GM12878 (cell line): ENCODE results near the gene OXA1L. TPM values are rescaled to one million over a fixed set of nuclear protein-coding genes. Genes with fewer than 3 reads are reported as not detected.

Experiments
- BACH1 ChIP-seq: fragments of 450-650 bp; IDR thresholded peaks from 2 replicates; pipeline ENCODE4 v1.6.1; 2017; ENCODE audit warnings: mild to moderate bottlenecking, borderline replicate concordance
- BHLHE40 ChIP-seq, 2 experiments: fragments of 450-650 bp in 1 of 2; IDR thresholded peaks; 2 replicates each; pipeline ENCODE4 v1.6.1; 2011 to 2017; ENCODE audit warnings: low read depth in 2 of 2, borderline replicate concordance in 1 of 2, improper control_type of control experiment in 1 of 2, low read length in 1 of 2, mild to moderate bottlenecking in 1 of 2
- CBFB ChIP-seq: IDR thresholded peaks from 2 replicates; pipeline ENCODE4 v1.6.1; 2016; ENCODE audit warnings: antibody characterized with exemption, low read depth
- CBX3 ChIP-seq: fragments of 200-600 bp; sonication (generic); IDR thresholded peaks from 2 replicates; pipeline ENCODE4 v1.6.1; 2016; ENCODE audit warnings: low read depth, borderline replicate concordance
- CREB1 ChIP-seq: IDR thresholded peaks from 2 replicates; pipeline ENCODE4 v1.6.1; 2012; ENCODE audit warnings: low read depth, mild to moderate bottlenecking, inconsistent platforms
- CREM ChIP-seq: IDR thresholded peaks from 2 replicates; pipeline ENCODE4 v1.6.1; 2014; ENCODE audit warnings: antibody characterized with exemption, low read depth
- EGR1 ChIP-seq, 2 experiments: IDR thresholded peaks; 1 replicate in 1 of 2; 2 replicates in 1 of 2; pipeline ENCODE4 v1.6.1; 2011 to 2012; ENCODE audit warnings: low read depth in 2 of 2, low read length in 2 of 2, borderline replicate concordance in 1 of 2, mild to moderate bottlenecking in 1 of 2, moderate library complexity in 1 of 2
- POLR2A ChIP-seq: IDR thresholded peaks from 2 replicates; pipeline ENCODE4 v1.6.1; 2011; ENCODE audit warnings: low read depth, mild to moderate bottlenecking, low read length
- POLR2AphosphoS5 ChIP-seq: IDR thresholded peaks from 2 replicates; pipeline ENCODE4 v1.6.1; 2011; ENCODE audit warnings: mild to moderate bottlenecking, low read length, inconsistent platforms
- POU2F2 ChIP-seq: IDR thresholded peaks from 3 replicates; pipeline ENCODE4 v1.6.1; 2011; ENCODE audit warnings: low read depth, mild to moderate bottlenecking, low read length, borderline replicate concordance
- RB1 ChIP-seq: fragments of 450-650 bp; formaldehyde crosslinking; IDR thresholded peaks from 2 replicates; pipeline ENCODE4 v1.6.1; 2017; ENCODE audit warnings: mild to moderate bottlenecking, borderline replicate concordance
- RCOR1 ChIP-seq: conservative IDR thresholded peaks from 2 replicates; pipeline ENCODE4 v1.6.1; 2012; ENCODE audit warnings: low read depth, low read length, improper control_type of control experiment
- RUNX3 ChIP-seq: IDR thresholded peaks from 2 replicates; pipeline ENCODE4 v1.6.1; 2012; ENCODE audit warnings: low read length, inconsistent platforms
- SMARCA5 ChIP-seq: fragments of 450-650 bp; IDR thresholded peaks from 2 replicates; pipeline ENCODE4 v1.6.1; 2017; ENCODE audit warnings: mild to moderate bottlenecking
- STAT3 ChIP-seq: IDR thresholded peaks from 2 replicates; pipeline ENCODE4 v1.6.1; 2011; ENCODE audit warnings: low read depth, low read length, improper control_type of control experiment
- TBL1XR1 ChIP-seq: IDR thresholded peaks from 2 replicates; pipeline ENCODE4 v1.6.1; 2012; ENCODE audit warnings: low read depth, low read length, improper control_type of control experiment
- YBX1 ChIP-seq: fragments of 450-650 bp; IDR thresholded peaks from 2 replicates; pipeline ENCODE4 v1.6.1; 2016; ENCODE audit warnings: antibody characterized with exemption
- YY1 ChIP-seq: IDR thresholded peaks from 2 replicates; pipeline ENCODE4 v1.6.1; 2011; ENCODE audit warnings: low read depth, mild to moderate bottlenecking, low read length
- polyA plus RNA-seq, 11 experiments: library from polyadenylated mRNA; depleted of rRNA in 4 of 11; unstranded in 6 of 11; stranded (reverse) in 5 of 11; fragments of >200 nt; fragmentation: Nextera tagmentation in 4 of 11; fragmentation: Illumina TruSeq in 1 of 11; extraction: Ambion mirVana in 4 of 11; extraction: Trizol in 1 of 11; gene quantifications; 1 replicate in 1 of 11; 2 replicates in 10 of 11; pipeline versions ENCODE4 v1.2.1 to v1.2.3, GENCODE V29; 2011 to 2016; ENCODE audit warnings: inconsistent platforms in 2 of 11, missing spikeins in 2 of 11, low read depth in 1 of 11
- total RNA-seq, 4 experiments: library from RNA; depleted of rRNA in 3 of 4; stranded (reverse); fragments of >200 nt in 3 of 4; fragmentation: Illumina TruSeq in 1 of 4; extraction: Trizol in 1 of 4; gene quantifications; 2 replicates each; pipeline versions ENCODE4 v1.2.1 to v1.2.3, GENCODE V29; 2013 to 2021
- TF ChIP-seq, protein P1 (sequence below): fragments of 450-650 bp; IDR thresholded peaks from 2 replicates; pipeline ENCODE4 v1.6.1; 2017; ENCODE audit warnings: mild to moderate bottlenecking, moderate library complexity
- TF ChIP-seq, protein P2 (sequence below): IDR thresholded peaks from 2 replicates; pipeline ENCODE4 v1.6.1; 2012; ENCODE audit warnings: improper control_type of control experiment, low read depth, low read length; ENCODE audit not compliant: insufficient replicate concordance
- TF ChIP-seq, protein P3 (sequence below): IDR thresholded peaks from 2 replicates; pipeline ENCODE4 v1.6.1; 2011; ENCODE audit warnings: borderline replicate concordance, low read depth, mild to moderate bottlenecking, moderate library complexity, mixed read lengths, low read length; ENCODE audit not compliant: insufficient read depth; ENCODE audit errors: extremely low read length

OXA1L gene
- total and polyA plus RNA-seq, 10 of the 15 experiments (the other 5 are each of a cell fraction or from before 2014, with no cell fraction given): 105 to 289 (median 146) TPM

DNA sequence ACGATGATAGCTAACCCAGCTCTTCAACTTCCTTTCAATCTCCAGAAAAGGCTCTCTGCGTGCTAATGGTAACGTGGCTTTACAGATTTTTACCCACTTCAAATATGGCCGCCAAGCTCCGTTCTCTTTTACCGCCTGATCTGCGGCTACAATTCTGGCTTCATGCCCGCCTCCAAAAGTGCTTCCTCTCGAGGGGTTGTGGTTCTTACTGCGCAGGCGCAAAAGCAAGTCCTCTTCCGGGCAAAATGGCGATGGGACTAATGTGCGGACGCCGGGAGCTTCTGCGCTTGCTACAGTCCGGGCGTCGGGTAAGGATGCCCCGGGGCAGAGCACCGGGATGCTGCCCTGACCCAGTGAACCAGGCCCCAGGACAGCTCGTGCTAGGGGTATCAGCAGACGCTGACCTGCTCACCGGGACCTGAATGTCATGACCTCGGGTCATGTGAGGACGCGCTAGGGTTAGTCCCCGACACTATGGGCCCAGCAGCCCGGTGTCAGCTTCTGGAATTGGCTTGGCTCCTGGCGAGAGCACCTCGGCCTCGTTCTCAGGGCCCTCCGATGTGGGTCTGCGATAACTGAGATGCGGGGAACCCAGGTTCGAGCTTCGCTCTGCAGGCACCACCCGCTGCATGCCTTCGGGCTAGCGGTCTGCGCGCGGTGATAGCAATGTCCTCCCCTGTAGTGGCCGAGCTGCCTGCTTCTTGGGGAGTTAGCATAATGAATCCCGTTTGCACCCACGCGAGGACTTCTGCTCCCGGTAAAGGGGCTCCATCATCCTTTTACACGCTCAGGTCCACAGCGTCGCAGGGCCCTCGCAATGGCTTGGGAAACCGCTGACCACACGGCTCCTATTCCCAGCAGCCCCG, at the start of gene OXA1L (continued):
- TF ChIP-seq, protein P1, sequence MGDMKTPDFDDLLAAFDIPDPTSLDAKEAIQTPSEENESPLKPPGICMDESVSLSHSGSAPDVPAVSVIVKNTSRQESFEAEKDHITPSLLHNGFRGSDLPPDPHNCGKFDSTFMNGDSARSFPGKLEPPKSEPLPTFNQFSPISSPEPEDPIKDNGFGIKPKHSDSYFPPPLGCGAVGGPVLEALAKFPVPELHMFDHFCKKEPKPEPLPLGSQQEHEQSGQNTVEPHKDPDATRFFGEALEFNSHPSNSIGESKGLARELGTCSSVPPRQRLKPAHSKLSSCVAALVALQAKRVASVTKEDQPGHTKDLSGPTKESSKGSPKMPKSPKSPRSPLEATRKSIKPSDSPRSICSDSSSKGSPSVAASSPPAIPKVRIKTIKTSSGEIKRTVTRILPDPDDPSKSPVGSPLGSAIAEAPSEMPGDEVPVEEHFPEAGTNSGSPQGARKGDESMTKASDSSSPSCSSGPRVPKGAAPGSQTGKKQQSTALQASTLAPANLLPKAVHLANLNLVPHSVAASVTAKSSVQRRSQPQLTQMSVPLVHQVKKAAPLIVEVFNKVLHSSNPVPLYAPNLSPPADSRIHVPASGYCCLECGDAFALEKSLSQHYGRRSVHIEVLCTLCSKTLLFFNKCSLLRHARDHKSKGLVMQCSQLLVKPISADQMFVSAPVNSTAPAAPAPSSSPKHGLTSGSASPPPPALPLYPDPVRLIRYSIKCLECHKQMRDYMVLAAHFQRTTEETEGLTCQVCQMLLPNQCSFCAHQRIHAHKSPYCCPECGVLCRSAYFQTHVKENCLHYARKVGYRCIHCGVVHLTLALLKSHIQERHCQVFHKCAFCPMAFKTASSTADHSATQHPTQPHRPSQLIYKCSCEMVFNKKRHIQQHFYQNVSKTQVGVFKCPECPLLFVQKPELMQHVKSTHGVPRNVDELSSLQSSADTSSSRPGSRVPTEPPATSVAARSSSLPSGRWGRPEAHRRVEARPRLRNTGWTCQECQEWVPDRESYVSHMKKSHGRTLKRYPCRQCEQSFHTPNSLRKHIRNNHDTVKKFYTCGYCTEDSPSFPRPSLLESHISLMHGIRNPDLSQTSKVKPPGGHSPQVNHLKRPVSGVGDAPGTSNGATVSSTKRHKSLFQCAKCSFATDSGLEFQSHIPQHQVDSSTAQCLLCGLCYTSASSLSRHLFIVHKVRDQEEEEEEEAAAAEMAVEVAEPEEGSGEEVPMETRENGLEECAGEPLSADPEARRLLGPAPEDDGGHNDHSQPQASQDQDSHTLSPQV: no peak
- peak; percentile 5 to 76; a peak in 2 of 4 replicates for TF ChIP-seq BHLHE40 (IDR thresholded peaks at IDR 0.05; ENCODE audit: borderline replicate concordance in 1 of 2, low read depth in 2 of 2, low read length in 1 of 2)
- TF ChIP-seq, protein P2, sequence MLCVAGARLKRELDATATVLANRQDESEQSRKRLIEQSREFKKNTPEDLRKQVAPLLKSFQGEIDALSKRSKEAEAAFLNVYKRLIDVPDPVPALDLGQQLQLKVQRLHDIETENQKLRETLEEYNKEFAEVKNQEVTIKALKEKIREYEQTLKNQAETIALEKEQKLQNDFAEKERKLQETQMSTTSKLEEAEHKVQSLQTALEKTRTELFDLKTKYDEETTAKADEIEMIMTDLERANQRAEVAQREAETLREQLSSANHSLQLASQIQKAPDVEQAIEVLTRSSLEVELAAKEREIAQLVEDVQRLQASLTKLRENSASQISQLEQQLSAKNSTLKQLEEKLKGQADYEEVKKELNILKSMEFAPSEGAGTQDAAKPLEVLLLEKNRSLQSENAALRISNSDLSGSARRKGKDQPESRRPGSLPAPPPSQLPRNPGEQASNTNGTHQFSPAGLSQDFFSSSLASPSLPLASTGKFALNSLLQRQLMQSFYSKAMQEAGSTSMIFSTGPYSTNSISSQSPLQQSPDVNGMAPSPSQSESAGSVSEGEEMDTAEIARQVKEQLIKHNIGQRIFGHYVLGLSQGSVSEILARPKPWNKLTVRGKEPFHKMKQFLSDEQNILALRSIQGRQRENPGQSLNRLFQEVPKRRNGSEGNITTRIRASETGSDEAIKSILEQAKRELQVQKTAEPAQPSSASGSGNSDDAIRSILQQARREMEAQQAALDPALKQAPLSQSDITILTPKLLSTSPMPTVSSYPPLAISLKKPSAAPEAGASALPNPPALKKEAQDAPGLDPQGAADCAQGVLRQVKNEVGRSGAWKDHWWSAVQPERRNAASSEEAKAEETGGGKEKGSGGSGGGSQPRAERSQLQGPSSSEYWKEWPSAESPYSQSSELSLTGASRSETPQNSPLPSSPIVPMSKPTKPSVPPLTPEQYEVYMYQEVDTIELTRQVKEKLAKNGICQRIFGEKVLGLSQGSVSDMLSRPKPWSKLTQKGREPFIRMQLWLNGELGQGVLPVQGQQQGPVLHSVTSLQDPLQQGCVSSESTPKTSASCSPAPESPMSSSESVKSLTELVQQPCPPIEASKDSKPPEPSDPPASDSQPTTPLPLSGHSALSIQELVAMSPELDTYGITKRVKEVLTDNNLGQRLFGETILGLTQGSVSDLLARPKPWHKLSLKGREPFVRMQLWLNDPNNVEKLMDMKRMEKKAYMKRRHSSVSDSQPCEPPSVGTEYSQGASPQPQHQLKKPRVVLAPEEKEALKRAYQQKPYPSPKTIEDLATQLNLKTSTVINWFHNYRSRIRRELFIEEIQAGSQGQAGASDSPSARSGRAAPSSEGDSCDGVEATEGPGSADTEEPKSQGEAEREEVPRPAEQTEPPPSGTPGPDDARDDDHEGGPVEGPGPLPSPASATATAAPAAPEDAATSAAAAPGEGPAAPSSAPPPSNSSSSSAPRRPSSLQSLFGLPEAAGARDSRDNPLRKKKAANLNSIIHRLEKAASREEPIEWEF: no peak
- TF ChIP-seq RUNX3: peak; percentile 89
- peak; percentile 69 for TF ChIP-seq CREB1
- no peak for TF ChIP-seq EGR1 (IDR thresholded peaks at IDR 0.05; ENCODE audit: borderline replicate concordance in 1 of 2, low read depth in 2 of 2, low read length in 2 of 2)
- 0 out of 2 replicates have a peak, but pooled peaks have one; percentile 52 for TF ChIP-seq RCOR1
- TF ChIP-seq CREM: peak; percentile 49; the same call in 1 of the 2 replicates
- peak; percentile 76; the same call in 1 of the 3 replicates for TF ChIP-seq POU2F2
- no peak for TF ChIP-seq STAT3
- TF ChIP-seq RB1: no peak; the same call in 1 of the 2 replicates
- TF ChIP-seq YY1: peak; percentile 99
- no peak for TF ChIP-seq SMARCA5
- TF ChIP-seq TBL1XR1: 0 out of 2 replicates have a peak, but pooled peaks have one; percentile 6
- peak; percentile 92 for TF ChIP-seq POLR2A
- TF ChIP-seq, protein P3, sequence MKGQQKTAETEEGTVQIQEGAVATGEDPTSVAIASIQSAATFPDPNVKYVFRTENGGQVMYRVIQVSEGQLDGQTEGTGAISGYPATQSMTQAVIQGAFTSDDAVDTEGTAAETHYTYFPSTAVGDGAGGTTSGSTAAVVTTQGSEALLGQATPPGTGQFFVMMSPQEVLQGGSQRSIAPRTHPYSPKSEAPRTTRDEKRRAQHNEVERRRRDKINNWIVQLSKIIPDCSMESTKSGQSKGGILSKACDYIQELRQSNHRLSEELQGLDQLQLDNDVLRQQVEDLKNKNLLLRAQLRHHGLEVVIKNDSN: peak; percentile 62
- no peak for TF ChIP-seq CBX3
- no peak for TF ChIP-seq BACH1
- peak; percentile 37; the same call in 1 of the 2 replicates for TF ChIP-seq CBFB
- TF ChIP-seq YBX1: no peak
- TF ChIP-seq POLR2AphosphoS5: peak; percentile 95
